GM18519 (cell line): ENCODE data around the gene ZNF439.
"Not testable (repeated sequence)": the region's sequence is repeated elsewhere in the genome, so short reads cannot be mapped to it uniquely, and the experiment has no call there.

Source experiments
- ATAC-seq: cut with Tn5 transposase; IDR thresholded peaks from one replicate; pipeline ENCODE4 v1.9.1; 2021; ENCODE audit warnings: mild to moderate bottlenecking, moderate library complexity; ENCODE audit not compliant: unreplicated experiment, low FRiP score

The ZNF439 gene

GRCh38 chr19:11867766-11868165 lies 19.2 kb downstream of the ZNF439 start:
- not testable (repeated sequence) for ATAC-seq

GRCh38 chr19:11868188-11868587 lies 19.7 kb downstream of the ZNF439 start:
- no peak for ATAC-seq

GRCh38 chr19:11872624-11873023 lies 24.1 kb downstream of the ZNF439 start:
- ATAC-seq = no peak

DNA sequence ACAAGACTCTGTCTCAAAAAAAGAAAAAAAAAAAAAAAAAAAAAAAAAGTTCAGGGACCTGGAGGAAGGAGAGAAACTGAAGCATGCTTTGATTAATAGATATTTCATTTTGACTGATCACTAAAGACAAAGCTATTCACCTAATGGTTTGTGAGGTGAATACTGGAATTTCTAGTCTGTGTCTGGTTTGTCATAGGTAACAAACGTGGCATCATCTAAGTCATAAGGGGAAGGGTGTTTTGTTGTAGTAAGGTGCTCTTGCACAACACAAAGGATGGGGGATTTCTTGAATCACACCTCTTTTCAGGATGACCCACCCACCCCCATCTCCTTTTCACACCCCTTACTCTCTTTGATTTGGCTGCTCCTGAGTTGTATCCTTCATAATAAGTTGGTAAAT lies 25.2 kb downstream of the ZNF439 start:
- ATAC-seq = no peak

DNA sequence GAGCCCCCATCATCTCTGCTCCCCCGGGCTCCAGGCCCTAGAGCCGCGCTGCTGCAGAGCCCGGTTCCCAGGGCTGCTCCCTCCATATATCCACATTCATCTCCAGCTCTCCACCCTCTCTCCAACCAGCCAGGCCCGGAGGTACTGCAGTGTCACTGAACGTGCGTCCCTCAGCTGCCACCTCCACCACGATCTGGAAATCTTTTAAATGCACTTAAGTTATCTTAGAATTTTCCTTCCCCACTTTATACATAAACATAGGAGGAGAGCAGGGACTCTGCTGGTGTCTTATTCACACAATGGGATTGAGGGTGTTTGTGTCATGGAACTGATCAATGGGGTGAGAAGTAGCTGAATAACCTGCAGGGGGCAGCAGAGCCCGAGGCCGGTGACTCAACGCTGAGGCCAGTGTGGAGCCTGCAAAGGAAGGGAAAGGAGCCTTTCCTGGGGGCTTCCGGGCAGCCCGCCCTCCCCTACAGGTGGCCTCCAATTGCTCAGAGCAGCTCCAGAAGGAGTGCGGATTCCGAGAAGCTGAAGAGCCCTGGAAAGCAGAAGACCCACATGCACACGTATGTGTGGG lies 31.3 kb downstream of the ZNF439 start:
- ATAC-seq = not testable (repeated sequence)

DNA sequence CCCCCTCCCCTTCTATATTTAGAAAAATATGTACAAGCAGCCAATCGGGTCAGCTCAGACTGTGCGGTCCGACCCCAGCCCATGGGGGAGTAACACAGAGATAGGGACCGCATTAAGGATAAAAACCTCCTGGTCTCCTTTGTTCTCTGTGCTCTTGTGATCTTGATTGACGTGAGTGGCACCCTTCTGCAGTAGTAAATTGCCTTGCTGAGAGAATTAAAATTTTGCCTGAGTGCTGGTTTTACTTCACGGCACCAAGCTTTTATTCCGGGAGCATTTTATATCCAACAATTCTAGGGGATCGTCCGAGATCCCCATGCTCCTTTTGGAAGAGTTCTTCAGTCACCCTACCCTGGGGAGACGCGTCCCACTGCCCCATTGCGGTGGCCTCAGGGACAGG lies 32.1 kb downstream of the ZNF439 start:
- no peak for ATAC-seq

- no peak for ATAC-seq
These were observed 32.8 kb downstream of the ZNF439 start for GRCh38 chr19:11881151-11881800.

- no peak for ATAC-seq
These were observed 34.1 kb downstream of the ZNF439 start for GRCh38 chr19:11882606-11883005.

DNA sequence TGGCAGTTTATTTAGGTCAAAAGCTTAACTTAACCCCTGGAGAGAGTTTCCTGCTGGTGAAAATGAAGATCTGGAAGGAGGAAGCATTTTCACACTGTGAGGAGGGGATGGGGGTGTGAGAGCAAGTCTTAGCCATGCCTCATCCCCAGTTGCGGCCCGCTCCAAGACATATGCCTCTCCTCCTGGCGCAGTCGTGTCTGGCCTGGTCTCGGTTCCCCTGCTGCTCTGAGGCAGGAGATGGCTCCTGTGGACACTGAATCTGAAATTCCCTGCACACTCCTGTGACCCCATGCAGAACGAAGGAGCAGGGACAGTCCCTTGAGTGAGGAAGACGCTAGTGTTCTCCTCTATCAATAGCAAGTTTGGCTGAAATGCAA lies 38.7 kb downstream of the ZNF439 start:
- ATAC-seq = no peak

DNA sequence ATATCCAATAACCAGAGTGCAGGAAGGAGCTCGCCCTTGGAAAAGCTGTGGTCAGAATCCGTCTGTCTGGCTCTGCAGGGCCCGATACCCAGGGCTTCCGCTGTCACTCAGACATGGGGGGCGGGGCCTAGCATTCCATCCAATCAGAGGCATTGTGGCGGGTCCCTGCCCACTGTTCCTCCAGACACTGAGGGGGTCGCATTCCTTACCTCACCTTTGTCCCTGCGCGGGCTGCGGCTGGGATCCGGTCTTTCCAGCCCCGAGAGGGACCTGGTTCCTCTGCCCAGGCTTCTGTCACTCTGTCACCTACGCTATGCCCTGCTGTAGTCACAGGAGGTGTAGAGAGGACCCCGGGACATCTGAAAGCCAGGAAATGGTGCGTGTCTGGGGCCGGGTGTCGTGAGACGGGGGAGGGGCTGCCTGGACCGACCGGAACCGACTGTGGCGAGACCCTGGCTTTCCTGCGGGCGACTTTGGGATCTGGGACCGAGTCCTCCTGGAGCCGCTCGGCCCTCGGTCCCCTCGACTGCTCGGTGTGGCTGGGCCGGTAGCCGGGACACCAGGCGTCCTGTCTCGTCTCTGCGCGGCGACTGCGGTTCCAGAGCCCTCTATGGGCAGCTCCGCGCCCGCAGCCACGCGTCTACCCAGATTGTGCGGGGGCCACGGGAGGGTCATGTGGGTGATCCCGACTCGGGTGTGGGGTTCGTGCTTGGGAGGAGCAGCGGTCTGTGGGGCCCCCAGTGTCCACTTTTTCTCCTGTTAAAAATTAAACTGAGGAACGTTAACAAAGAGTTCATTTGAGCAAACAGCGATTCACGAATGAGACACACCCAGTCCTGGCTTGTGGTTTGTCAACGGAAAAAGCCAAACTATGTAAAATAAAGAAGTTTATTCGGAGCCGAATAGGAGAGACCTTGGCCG lies 39.3 kb downstream of the ZNF439 start, which contains the start of gene ZNF69:
TSS of gene ZNF69 (plus strand) at position 172 of the 921 bp plus-strand sequence. CDS start at position 314, 142 bp downstream.
- ATAC-seq = no peak

GRCh38 chr19:11889901-11890300 lies 41.4 kb downstream of the ZNF439 start:
- not testable (repeated sequence) for ATAC-seq

- ATAC-seq = no peak
These were observed 42.1 kb downstream of the ZNF439 start for GRCh38 chr19:11890634-11891033.

GRCh38 chr19:11894851-11895250 lies 46.3 kb downstream of the ZNF439 start:
- no peak for ATAC-seq

DNA sequence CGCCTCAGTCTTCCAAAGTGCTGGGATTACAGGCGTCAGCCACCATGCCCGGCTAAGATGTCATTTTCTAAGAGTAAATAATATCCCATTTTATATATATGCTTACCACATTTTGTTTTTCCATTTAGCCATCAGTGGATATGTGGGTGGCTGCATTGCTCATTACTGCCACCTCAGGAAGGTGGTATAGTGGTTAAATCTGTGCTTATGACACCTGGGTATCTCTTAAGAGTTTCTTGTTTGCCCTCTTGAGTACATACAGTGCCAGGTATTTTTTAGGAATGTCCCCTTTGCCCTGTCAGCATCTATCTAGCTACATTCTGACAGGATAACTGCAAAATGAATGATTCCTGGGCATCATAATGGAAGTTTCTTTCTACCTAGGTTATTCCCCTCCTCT lies 53.7 kb downstream of the ZNF439 start:
- ATAC-seq = no peak

DNA sequence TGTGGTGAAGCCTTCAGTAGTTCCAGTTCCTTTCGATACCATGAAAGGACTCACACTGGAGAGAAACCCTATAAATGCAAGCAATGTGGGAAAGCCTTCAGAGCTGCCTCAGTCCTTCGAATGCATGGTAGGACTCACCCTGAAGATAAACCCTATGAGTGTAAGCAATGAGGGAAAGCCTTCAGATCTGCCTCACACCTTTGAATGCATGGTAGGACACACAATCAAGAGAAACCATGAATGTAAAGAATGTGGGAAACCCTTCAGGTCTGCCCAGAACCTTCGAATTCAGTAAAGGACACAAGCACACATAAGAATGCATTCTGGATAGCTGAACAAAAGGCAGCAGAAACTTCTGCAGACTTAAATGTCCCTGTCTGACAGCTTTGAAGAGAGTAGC lies 57.4 kb downstream of the ZNF439 start:
- no peak for ATAC-seq

DNA sequence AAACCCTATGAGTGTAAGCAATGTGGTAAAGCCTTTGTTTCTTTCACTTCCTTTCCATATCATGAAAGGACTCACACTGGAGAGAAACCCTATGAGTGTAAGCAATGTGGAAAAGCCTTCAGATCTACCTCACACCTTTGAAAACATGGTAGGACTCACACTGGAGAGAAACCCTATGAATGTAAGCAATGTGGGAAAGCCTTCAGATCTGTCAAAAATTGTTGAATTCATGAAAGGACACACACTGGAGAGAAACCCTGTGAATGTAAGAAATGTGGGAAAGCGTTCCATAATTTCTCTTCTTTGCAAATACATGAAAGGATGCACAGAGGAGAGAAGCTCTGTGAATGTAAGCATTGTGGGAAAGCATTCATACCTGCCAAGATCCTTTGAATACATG lies 63.4 kb downstream of the ZNF439 start:
- ATAC-seq = not testable (repeated sequence)

GRCh38 chr19:11914417-11915051 lies 66.0 kb downstream of the ZNF439 start:
- ATAC-seq = not testable (repeated sequence)
